NCI-H226 (cell line): ENCODE results near the gene DENND10.
A peak's percentile ranks its signal among the peaks of the same experiment; 100 is the strongest.
"Not testable (repeated sequence)": the region's sequence is repeated elsewhere in the genome, so short reads cannot be mapped to it uniquely, and the experiment has no call there.

Source experiments
- DNase-seq: peaks from one replicate; pipeline ENCODE4 v3.0.0-alpha.2; 2015

The DENND10 gene

GRCh38 chr10:119100434-119101238 is 3.3 kb upstream of the DENND10 start:
- peak; percentile 3 for DNase-seq

- DNase-seq = no peak
These were observed 2.4 kb upstream of the DENND10 start for GRCh38 chr10:119101366-119102098.

- DNase-seq = no peak
These were observed 541 bp upstream of the DENND10 start for GRCh38 chr10:119103241-119103902.

GRCh38 chr10:119104654-119105015 is 722 bp downstream of the DENND10 start:
- DNase-seq = no peak

GRCh38 chr10:119105155-119105554 is 1.2 kb downstream of the DENND10 start:
- no peak for DNase-seq

GRCh38 chr10:119105899-119106298 is 2.0 kb downstream of the DENND10 start:
- DNase-seq = not testable (repeated sequence)

- DNase-seq = not testable (repeated sequence)
These were observed 3.2 kb downstream of the DENND10 start for GRCh38 chr10:119107106-119107505.

- DNase-seq = not testable (repeated sequence)
These were observed 3.9 kb downstream of the DENND10 start for GRCh38 chr10:119107771-119108170.

GRCh38 chr10:119112056-119112455 is 8.1 kb downstream of the DENND10 start:
- DNase-seq = no peak

- DNase-seq = peak; percentile 49
These were observed 10.1 kb downstream of the DENND10 start for GRCh38 chr10:119113751-119114732.

GRCh38 chr10:119115926-119116325 is 12.0 kb downstream of the DENND10 start:
- no peak for DNase-seq

GRCh38 chr10:119116326-119116951 is 12.5 kb downstream of the DENND10 start:
- DNase-seq = no peak

- no peak for DNase-seq
These were observed 14.3 kb downstream of the DENND10 start for GRCh38 chr10:119118231-119118630.

GRCh38 chr10:119119400-119119799 is 15.5 kb downstream of the DENND10 start:
- no peak for DNase-seq

GRCh38 chr10:119120413-119120867 is 16.5 kb downstream of the DENND10 start:
- DNase-seq = no peak

- DNase-seq = no peak
These were observed 17.0 kb downstream of the DENND10 start for GRCh38 chr10:119120875-119121274.

- no peak for DNase-seq
These were observed 22.0 kb downstream of the DENND10 start for GRCh38 chr10:119125942-119126341.

GRCh38 chr10:119129721-119130120 is 25.8 kb downstream of the DENND10 start:
- no peak for DNase-seq

GRCh38 chr10:119131512-119132240 is 27.8 kb downstream of the DENND10 start:
- no peak for DNase-seq

- no peak for DNase-seq
These were observed 28.8 kb downstream of the DENND10 start for GRCh38 chr10:119132521-119133345.
